Measurements from ENCODE around the gene PTPRU. TPM values are rescaled to one million over a fixed set of nuclear protein-coding genes. Genes with fewer than 3 reads are reported as not detected.

PTPRU gene
- total RNA-seq, 1 experiment from 2014 or later: 40.7 TPM

DNA sequence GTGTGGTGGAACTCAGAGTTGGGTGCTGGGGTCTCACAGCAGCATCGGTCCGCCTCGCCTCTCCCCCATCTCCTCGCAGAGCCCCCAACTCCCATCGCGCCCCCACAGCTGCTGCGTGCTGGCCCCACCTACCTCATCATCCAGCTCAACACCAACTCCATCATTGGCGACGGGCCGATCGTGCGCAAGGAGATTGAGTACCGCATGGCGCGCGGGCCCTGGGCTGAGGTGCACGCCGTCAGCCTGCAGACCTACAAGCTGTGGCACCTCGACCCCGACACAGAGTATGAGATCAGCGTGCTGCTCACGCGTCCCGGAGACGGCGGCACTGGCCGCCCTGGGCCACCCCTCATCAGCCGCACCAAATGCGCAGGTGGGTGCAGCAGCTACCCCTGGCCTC lies 24.2 kb downstream of the PTPRU start:
- no peak overlapping the region for H3K4me2 ChIP-seq (ENCODE audit: low read length)
- H2AFZ ChIP-seq (ENCODE audit: low read depth, low read length, poor library complexity, severe bottlenecking): no peak overlapping the region
- no peaks in the 10 kb centered on the region for H3K9me3 ChIP-seq (ENCODE audit: control insufficient read depth in 1 of 2, insufficient read depth in 1 of 2, low read depth in 1 of 2, low read length in 2 of 2)
- no peak overlapping the region for H3K27ac ChIP-seq (ENCODE audit: low read depth, low read length)
- BruUV-seq (replicated peaks): no TSS peak
- H3K36me3 ChIP-seq (ENCODE audit: control insufficient read depth in 1 of 2, insufficient read depth in 2 of 2, low read length in 2 of 2): no peaks in the 10 kb centered on the region
- ATAC-seq (no peak), DNase-seq (ENCODE audit: low read depth, low spot score) (no peak)
- H3K4me3 ChIP-seq (replicated peaks in 1 of 2; ENCODE audit: low read depth in 1 of 2, low read length in 2 of 2): no peak overlapping the region
- peaks cover 24 to 32% of the 10 kb centered on the region in 2 experiments for H3K4me1 ChIP-seq (ENCODE audit: control insufficient read depth in 1 of 2, insufficient read depth in 2 of 2, low read length in 2 of 2)
- CTCF ChIA-PET: no interaction called here
- no peaks in the 10 kb centered on the region for H4K20me1 ChIP-seq (ENCODE audit: insufficient read depth)
- no peak overlapping the region for H3K9ac ChIP-seq (ENCODE audit: low read length)
- H3K79me2 ChIP-seq (ENCODE audit: insufficient read depth, low read length): no peaks in the 10 kb centered on the region
- no peaks in the 10 kb centered on the region for H3K9me2 ChIP-seq (ENCODE audit: insufficient read depth)
- RAD21 ChIA-PET (ENCODE audit: low non-redundant PET in 1 of 2, low total read pairs in 2 of 2, uncharacterized antibody in 2 of 2, unreplicated experiment in 2 of 2): no interaction called here
- intact Hi-C loops (cut with micrococcal nuclease): no loop called here
- POLR2A ChIA-PET: no interaction called here
- no peaks in the 10 kb centered on the region for H3K27me3 ChIP-seq (ENCODE audit: insufficient read depth, low read length)
- TF ChIP-seq CBX3 (IDR thresholded peaks at IDR 0.05; ENCODE audit: low read depth) (no peak), CEBPB (IDR thresholded peaks at IDR 0.05; ENCODE audit: low read depth) (no peak), SRF (IDR thresholded peaks at IDR 0.05; ENCODE audit: low read depth) (no peak), ELF1 (IDR thresholded peaks at IDR 0.05; ENCODE audit: borderline replicate concordance, low read depth) (no peak), TCF7L2 (IDR thresholded peaks at IDR 0.05; ENCODE audit: borderline replicate concordance, extremely low read depth, insufficient read depth, insufficient read length) (no peak), SIN3A (IDR thresholded peaks at IDR 0.05; ENCODE audit: low read depth) (no peak), SP1 (IDR thresholded peaks at IDR 0.05; ENCODE audit: low read depth) (no peak), POLR2A (IDR thresholded peaks at IDR 0.05; ENCODE audit: borderline replicate concordance, extremely low read depth, insufficient read depth, insufficient read length) (no peak), EGR1 (IDR thresholded peaks at IDR 0.05; ENCODE audit: low read depth) (no peak), YY1 (IDR thresholded peaks at IDR 0.05; ENCODE audit: extremely low read depth, insufficient replicate concordance, low read depth, low read length) (no peak), RAD21 (IDR thresholded peaks at IDR 0.05; ENCODE audit: low read depth) (no peak), EZH2phosphoT487 (IDR thresholded peaks at IDR 0.05; ENCODE audit: borderline replicate concordance) (no peak)
- TF ChIP-seq, protein P1, sequence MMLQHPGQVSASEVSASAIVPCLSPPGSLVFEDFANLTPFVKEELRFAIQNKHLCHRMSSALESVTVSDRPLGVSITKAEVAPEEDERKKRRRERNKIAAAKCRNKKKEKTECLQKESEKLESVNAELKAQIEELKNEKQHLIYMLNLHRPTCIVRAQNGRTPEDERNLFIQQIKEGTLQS (IDR thresholded peaks at IDR 0.05): no peak
